NCI-H1417 treated with DMSO at 0.1 percent for 48 hours (cell line): ENCODE measurements around the gene ID1.
A peak's percentile ranks its signal among the peaks of the same experiment; 100 is the strongest.
"Not testable (repeated sequence)": the region's sequence is repeated elsewhere in the genome, so short reads cannot be mapped to it uniquely, and the experiment has no call there.

ENCODE experiments used
- DNase-seq: peaks from one replicate; lab custom pipeline; 2025; lab: John Stamatoyannopoulos, UW

The ID1 gene

GRCh38 chr20:31573555-31574321, 31.4 kb upstream of the ID1 start:
- peak; percentile 79 for DNase-seq

- not testable (repeated sequence) for DNase-seq
These were observed 30.1 kb upstream of the ID1 start for GRCh38 chr20:31574986-31575385.

- DNase-seq = no peak
These were observed 28.3 kb upstream of the ID1 start for GRCh38 chr20:31576751-31577150.

GRCh38 chr20:31577194-31577593, 27.9 kb upstream of the ID1 start:
- DNase-seq = no peak

GRCh38 chr20:31578448-31579138, 26.5 kb upstream of the ID1 start:
- DNase-seq = no peak

GRCh38 chr20:31579245-31579644, 25.8 kb upstream of the ID1 start:
- DNase-seq = no peak

GRCh38 chr20:31579941-31580651, 25.0 kb upstream of the ID1 start:
- DNase-seq = not testable (repeated sequence)

GRCh38 chr20:31580706-31581105, 24.4 kb upstream of the ID1 start:
- DNase-seq = no peak

GRCh38 chr20:31581391-31581790, 23.7 kb upstream of the ID1 start:
- DNase-seq = no peak

- DNase-seq = no peak
These were observed 17.3 kb upstream of the ID1 start for GRCh38 chr20:31587545-31588389.

- no peak for DNase-seq
These were observed 14.3 kb upstream of the ID1 start for GRCh38 chr20:31590717-31591225.

- DNase-seq = no peak
These were observed 11.7 kb upstream of the ID1 start for GRCh38 chr20:31593221-31594001.

GRCh38 chr20:31594002-31594557, 11.0 kb upstream of the ID1 start:
- no peak for DNase-seq

GRCh38 chr20:31594558-31595379, 10.3 kb upstream of the ID1 start:
- no peak for DNase-seq

- no peak for DNase-seq
These were observed 9.8 kb upstream of the ID1 start for GRCh38 chr20:31595380-31595653.

GRCh38 chr20:31595654-31596411, 9.3 kb upstream of the ID1 start:
- DNase-seq = no peak

GRCh38 chr20:31596412-31596715, 8.7 kb upstream of the ID1 start:
- DNase-seq = not testable (repeated sequence)

GRCh38 chr20:31596831-31597480, 8.1 kb upstream of the ID1 start:
- no peak for DNase-seq

GRCh38 chr20:31597481-31597855, 7.6 kb upstream of the ID1 start:
- no peak for DNase-seq
